BJ (cell line): ENCODE data around the gene CAPN8. TPM values are rescaled to one million over a fixed set of nuclear protein-coding genes. Genes with fewer than 3 reads are reported as not detected.

Experiments
- CTCF ChIA-PET: fragments of 350-600 bp; formaldehyde crosslinking; extraction: SDS; loops from one replicate; lab custom pipeline; 2021; ENCODE audit warnings: antibody characterized with exemption, inconsistent platforms; lab: Yijun Ruan, JAX
- POLR2A ChIA-PET: fragments of 300-600 bp; sonication (Branson Sonifier 250); formaldehyde crosslinking; extraction: SDS; loops from one replicate; lab custom pipeline; 2021; ENCODE audit warnings: antibody characterized with exemption; lab: Charles Lee
- DNase-seq: peaks from one replicate; pipeline ENCODE4 v3.0.0-alpha.2; 2011; ENCODE audit warnings: low read depth
- H3K27me3 ChIP-seq: 2 replicates; pipeline ENCODE4 v1.6.0; 2011; ENCODE audit warnings: low read length; ENCODE audit not compliant: control insufficient read depth, insufficient read depth
- H3K36me3 ChIP-seq: 2 replicates; pipeline ENCODE4 v1.5.1; 2011; ENCODE audit warnings: low read length; ENCODE audit not compliant: control insufficient read depth, insufficient read depth
- H3K4me3 ChIP-seq: 2 replicates; pipeline ENCODE4 v1.5.1; 2011; ENCODE audit warnings: low read depth, mild to moderate bottlenecking, control low read depth, low read length
- polyA plus RNA-seq: library from polyadenylated mRNA; depleted of rRNA; stranded (reverse); fragments of >200 nt; gene quantifications from 2 replicates; pipeline ENCODE4 v1.2.3, GENCODE V29; 2011
- TF ChIP-seq, protein P1 (sequence below): IDR thresholded peaks from 2 replicates; pipeline ENCODE4 v1.5.1; 2011; ENCODE audit warnings: low read depth, mild to moderate bottlenecking, control low read depth, inconsistent platforms, low read length, moderate library complexity; ENCODE audit not compliant: insufficient read depth

CAPN8 gene
- polyA plus RNA-seq, 1 experiment = not detected

DNA sequence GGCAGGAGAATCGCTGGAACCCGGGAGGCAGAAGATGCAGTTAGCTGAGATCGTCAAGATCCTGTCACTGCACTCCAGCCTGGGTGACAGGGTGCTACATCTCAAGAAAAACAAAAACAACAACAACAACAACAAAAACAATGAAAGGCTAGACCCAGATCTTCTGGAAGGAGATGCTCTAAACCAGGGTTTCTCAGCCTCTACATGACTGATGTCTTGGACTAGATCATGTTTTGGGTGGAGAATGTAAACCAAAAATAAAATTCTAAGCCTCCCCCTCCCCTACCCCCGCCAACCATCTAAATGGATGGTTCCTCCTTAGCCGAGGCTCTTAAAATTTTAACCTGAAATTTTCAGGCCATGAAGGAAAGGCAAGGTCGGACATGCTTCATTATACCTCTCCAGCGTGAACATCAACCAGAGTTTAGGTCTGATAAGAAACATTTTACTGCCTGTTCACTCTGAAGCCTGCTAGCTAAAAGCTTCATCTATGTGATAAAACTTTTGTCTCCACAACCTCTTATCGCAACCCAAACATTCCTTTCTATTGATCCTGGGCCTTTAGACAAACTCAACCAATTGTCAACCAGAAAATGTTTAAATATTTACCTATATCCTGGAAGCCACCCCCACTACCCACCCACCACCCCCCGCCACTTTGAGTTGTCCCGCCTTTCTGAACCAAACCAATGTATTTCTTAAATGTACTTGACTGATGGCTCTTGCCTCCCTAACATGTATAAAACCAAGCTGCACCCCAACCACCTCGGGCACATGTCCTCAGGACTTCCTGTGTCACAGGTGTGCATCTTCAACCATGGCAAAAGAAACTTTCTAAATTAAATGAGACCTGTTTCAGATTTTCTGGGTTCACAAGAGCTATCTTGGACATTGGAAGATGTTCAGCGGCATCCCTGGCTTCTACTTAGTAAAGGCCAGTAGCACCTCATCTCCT, 45.0 kb upstream of the CAPN8 start:
- POLR2A ChIA-PET = no interaction called here

DNA sequence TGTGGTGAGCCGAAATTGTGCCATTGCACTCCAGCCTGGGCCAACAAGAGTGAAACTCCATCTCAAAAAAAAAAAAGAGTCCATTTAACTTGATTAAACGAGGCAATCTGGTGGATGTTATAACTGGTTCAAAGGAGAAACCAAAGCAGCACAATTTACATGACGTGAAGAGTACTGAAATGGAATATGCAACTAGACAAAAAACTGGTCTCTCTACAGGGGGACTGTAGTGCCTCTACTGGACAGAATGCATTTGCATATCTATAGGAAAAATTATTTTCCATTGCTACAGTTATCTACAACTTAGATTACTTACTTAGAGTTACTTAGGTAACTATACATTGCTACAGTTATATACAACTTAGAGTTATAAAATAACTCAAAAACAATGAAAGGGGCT, 44.1 kb upstream of the CAPN8 start:
- DNase-seq = no peak
- Histone ChIP-seq H3K4me3 (no peak overlapping the region), H3K36me3 (no peaks in the 10 kb centered on the region), H3K27me3 (no peaks in the 10 kb centered on the region)
- ChIA-PET CTCF (interaction anchor here (1.2 to 4.4 kb wide), 3 partner anchors 8 to 39 kb away, joined by 3 to 69 read pairs (median 4); no protein-coding TSS in a partner anchor), POLR2A (no interaction called here)
- TF ChIP-seq, protein P1, sequence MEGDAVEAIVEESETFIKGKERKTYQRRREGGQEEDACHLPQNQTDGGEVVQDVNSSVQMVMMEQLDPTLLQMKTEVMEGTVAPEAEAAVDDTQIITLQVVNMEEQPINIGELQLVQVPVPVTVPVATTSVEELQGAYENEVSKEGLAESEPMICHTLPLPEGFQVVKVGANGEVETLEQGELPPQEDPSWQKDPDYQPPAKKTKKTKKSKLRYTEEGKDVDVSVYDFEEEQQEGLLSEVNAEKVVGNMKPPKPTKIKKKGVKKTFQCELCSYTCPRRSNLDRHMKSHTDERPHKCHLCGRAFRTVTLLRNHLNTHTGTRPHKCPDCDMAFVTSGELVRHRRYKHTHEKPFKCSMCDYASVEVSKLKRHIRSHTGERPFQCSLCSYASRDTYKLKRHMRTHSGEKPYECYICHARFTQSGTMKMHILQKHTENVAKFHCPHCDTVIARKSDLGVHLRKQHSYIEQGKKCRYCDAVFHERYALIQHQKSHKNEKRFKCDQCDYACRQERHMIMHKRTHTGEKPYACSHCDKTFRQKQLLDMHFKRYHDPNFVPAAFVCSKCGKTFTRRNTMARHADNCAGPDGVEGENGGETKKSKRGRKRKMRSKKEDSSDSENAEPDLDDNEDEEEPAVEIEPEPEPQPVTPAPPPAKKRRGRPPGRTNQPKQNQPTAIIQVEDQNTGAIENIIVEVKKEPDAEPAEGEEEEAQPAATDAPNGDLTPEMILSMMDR = peak; percentile 53

More for the DNA sequence above, 45.0 kb upstream of the CAPN8 start:
- H3K36me3 ChIP-seq = no peaks in the 10 kb centered on the region
- CTCF ChIA-PET = interaction anchor here (1.1 to 4.4 kb wide), 9 partner anchors 8 to 43 kb away, joined by 3 to 69 read pairs (median 4); no protein-coding TSS in a partner anchor
- H3K27me3 ChIP-seq = no peaks in the 10 kb centered on the region
- no peak for DNase-seq
- TF ChIP-seq, protein P1 = no peak
- no peak overlapping the region for H3K4me3 ChIP-seq

DNA sequence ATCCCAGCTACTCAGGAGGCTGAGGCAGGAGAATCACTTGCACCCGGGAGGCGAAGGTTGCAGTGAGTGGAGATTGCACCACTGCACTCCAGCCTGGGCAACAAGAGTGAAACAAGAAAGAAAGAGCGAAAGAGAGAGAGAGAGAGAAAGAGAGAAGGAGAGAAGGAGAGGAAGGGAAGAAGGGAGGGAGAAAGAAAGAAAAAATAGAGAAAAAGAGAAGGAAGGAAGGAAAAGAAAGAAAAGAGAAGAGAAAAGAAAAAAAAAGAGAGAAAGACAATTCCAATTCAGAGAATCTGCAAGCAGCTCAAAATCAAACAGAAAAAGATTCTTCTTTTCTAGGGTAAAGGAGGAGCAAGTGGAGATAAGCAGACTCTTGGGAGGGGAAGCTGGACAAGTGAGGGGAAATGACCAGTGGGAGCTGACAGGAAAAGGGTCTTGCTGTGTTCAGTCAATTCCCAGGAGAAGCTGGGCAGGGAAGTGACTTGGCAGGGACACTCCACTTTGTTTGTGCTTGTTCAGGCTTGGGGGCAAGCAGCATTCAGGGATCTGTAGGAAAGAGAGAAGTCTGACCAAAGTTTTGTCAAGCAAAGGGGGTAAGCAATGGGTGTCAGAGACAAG, 43.3 kb upstream of the CAPN8 start:
- CTCF ChIA-PET = interaction anchor here (0.7 to 5.0 kb wide), 3 partner anchors 12 to 41 kb away, joined by 3 to 51 read pairs (median 10); no protein-coding TSS in a partner anchor
- no peak overlapping the region for H3K4me3 ChIP-seq
- POLR2A ChIA-PET = no interaction called here
- H3K36me3 ChIP-seq = no peaks in the 10 kb centered on the region
- DNase-seq = no peak
- no peaks in the 10 kb centered on the region for H3K27me3 ChIP-seq
- TF ChIP-seq, protein P1 = no peak

DNA sequence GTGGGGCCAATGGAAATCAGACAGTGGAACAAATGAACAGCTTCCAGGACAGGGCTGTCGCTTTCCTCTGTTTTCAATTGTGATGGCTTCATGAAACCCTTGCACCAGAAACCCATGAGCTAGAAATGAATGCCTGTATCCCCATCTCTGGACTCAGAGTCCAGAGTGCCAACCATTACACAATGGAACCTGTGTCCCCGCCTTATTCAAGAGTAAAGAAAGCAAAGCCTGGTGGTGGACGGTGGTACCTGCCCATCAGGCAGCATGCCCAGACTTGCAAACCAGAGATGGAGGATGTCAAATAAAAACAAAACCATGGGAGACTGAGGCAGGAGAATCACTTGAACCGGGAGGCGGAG, 42.5 kb upstream of the CAPN8 start:
- H3K36me3 ChIP-seq = no peaks in the 10 kb centered on the region
- CTCF ChIA-PET = interaction anchor here (0.6 to 5.0 kb wide), 9 partner anchors 9 to 627 kb away, joined by 3 to 51 read pairs (median 4); partner anchors contain the start of gene TP53BP2
- TF ChIP-seq, protein P1 = no peak
- H3K27me3 ChIP-seq = no peaks in the 10 kb centered on the region
- POLR2A ChIA-PET = interaction anchor here (1.1 kb wide), 1 partner anchor 41 kb away, joined by 6 read pairs; no protein-coding TSS in a partner anchor
- DNase-seq = no peak
- H3K4me3 ChIP-seq = no peak overlapping the region
